GM12801 (cell line): Measurements from ENCODE around the gene NAT8L.

Experiments used
- CTCF ChIP-seq: IDR thresholded peaks from one replicate; pipeline ENCODE4 v1.5.1; 2011; ENCODE audit warnings: control low read depth; ENCODE audit not compliant: insufficient read length; ENCODE audit errors: extremely low read depth

Gene NAT8L

DNA sequence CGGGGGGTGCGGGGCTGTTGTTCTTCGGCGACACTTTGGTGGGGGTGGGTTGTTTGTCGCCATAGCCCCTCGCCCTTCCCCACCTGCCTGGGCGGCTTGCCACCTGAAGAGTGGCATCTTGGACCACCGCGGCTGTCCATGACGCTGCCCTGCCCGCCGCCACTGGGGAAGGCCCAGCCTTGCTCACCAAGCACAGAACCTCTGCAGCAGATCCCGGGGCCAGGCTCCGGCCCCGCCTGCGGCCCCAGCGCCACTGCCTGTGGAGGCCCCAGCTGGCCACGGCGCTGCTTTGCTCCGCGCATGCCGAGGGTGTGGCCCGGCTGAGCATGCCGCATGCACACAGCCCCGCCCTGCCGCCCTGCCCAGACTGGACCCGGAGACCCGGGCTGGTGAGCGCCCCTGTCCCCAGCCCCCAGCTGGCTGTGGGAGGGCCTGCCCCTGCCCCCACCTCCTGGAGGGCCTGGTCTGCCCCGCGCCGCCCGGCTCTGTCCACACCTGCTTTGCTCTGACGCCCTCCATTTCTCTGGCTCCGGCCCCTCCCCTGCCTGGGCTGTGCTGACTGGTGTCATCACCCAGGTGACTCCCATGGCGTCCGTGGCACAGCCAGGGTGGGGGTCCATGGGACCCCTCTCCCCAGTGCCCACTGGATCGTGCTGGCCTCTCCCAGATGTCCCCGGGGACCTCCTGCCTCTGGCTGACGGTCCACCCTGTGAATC lies 5.3 kb downstream of the NAT8L start:
- no peak for TF ChIP-seq CTCF

GRCh38 chr4:2065106-2065930 lies 6.2 kb downstream of the NAT8L start:
- TF ChIP-seq CTCF: no peak

DNA sequence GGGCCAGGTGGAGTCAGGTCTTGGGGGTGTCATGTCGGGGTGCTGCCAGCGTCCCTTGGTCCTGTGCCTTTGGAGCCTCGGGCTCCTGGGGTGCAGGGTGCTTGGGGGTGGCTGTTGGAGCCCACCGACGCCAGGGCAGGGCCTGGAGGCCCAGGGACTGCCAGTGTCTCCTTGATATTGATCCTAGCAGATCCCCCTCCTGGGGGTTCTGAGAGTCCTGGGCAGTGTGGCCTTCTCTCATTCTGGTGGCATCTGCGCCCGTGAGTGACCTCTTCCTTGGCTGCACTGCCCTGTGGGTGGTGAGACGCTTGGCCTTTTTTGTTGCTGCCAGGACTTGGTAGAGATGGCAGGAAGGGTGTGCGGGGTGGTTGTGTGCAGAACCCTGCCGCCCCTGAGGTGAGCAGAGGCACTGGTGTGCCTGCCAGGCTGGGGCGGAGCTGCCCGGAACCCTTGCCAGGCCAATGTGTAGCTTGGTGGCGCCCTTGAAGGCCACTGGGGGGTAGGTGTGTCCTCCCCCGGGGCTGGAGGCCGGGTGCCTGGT lies 7.0 kb downstream of the NAT8L start:
- TF ChIP-seq CTCF: no peak

- no peak for TF ChIP-seq CTCF
Observed at GRCh38 chr4:2066571-2067445, 7.7 kb downstream of the NAT8L start.

- no peak for TF ChIP-seq CTCF
Observed at GRCh38 chr4:2067446-2068197, 8.5 kb downstream of the NAT8L start.

GRCh38 chr4:2068198-2068470 lies 9.0 kb downstream of the NAT8L start:
- no peak for TF ChIP-seq CTCF
